GM12878 (cell line): ENCODE data around the gene SCP2D1. TPM values are rescaled to one million over a fixed set of nuclear protein-coding genes. Genes with fewer than 3 reads are reported as not detected.

ENCODE experiments used
- MTA2 ChIP-seq: fragments of 450-650 bp; IDR thresholded peaks from 2 replicates; pipeline ENCODE4 v1.6.1; 2016; ENCODE audit warnings: low read depth, mild to moderate bottlenecking, moderate library complexity
- PRDM15 ChIP-seq: fragments of 450-650 bp; formaldehyde crosslinking; IDR thresholded peaks from 2 replicates; pipeline ENCODE4 v1.4.0; 2020; ENCODE audit warnings: mild to moderate bottlenecking, moderate library complexity
- RELB ChIP-seq: fragments of 450-650 bp; IDR thresholded peaks from 2 replicates; pipeline ENCODE4 v1.6.1; 2017; ENCODE audit warnings: low read depth, mild to moderate bottlenecking, moderate library complexity
- ZNF687 ChIP-seq: fragments of 450-650 bp; IDR thresholded peaks from 2 replicates; pipeline ENCODE4 v1.6.1; 2017; ENCODE audit warnings: mild to moderate bottlenecking, moderate library complexity
- polyA plus RNA-seq, 11 experiments: library from polyadenylated mRNA; depleted of rRNA in 4 of 11; unstranded in 6 of 11; stranded (reverse) in 5 of 11; fragments of >200 nt; fragmentation: Nextera tagmentation in 4 of 11; fragmentation: Illumina TruSeq in 1 of 11; extraction: Ambion mirVana in 4 of 11; extraction: Trizol in 1 of 11; gene quantifications; 1 replicate in 1 of 11; 2 replicates in 10 of 11; pipeline versions ENCODE4 v1.2.1 to v1.2.3, GENCODE V29; 2011 to 2016; ENCODE audit warnings: inconsistent platforms in 2 of 11, missing spikeins in 2 of 11, low read depth in 1 of 11
- total RNA-seq, 4 experiments: library from RNA; depleted of rRNA in 3 of 4; stranded (reverse); fragments of >200 nt in 3 of 4; fragmentation: Illumina TruSeq in 1 of 4; extraction: Trizol in 1 of 4; gene quantifications; 2 replicates each; pipeline versions ENCODE4 v1.2.1 to v1.2.3, GENCODE V29; 2013 to 2021

Gene SCP2D1
- total and polyA plus RNA-seq, 10 of the 15 experiments (the other 5 are each of a cell fraction or from before 2014, with no cell fraction given), result not detected

- TF ChIP-seq PRDM15 (CRISPR knock-in tag), result no peak
- no peak for TF ChIP-seq MTA2
- TF ChIP-seq ZNF687, result no peak
- no peak for TF ChIP-seq RELB
Observed at GRCh38 chr20:18831830-18832499, 18.4 kb downstream of the SCP2D1 start (continued).
